Activated T-cell treated with anti-CD3 and anti-CD28 coated beads, Interleukin-2, amount 50 U/mL, for 48 hours (primary cell): ENCODE results near the gene OST4.
"Not testable (repeated sequence)": the region's sequence is repeated elsewhere in the genome, so short reads cannot be mapped to it uniquely, and the experiment has no call there.

Source experiments
- DNase-seq, 2 experiments: peaks; one replicate each; pipeline ENCODE4 v3.0.0-alpha.2; 2020

The OST4 gene

DNA sequence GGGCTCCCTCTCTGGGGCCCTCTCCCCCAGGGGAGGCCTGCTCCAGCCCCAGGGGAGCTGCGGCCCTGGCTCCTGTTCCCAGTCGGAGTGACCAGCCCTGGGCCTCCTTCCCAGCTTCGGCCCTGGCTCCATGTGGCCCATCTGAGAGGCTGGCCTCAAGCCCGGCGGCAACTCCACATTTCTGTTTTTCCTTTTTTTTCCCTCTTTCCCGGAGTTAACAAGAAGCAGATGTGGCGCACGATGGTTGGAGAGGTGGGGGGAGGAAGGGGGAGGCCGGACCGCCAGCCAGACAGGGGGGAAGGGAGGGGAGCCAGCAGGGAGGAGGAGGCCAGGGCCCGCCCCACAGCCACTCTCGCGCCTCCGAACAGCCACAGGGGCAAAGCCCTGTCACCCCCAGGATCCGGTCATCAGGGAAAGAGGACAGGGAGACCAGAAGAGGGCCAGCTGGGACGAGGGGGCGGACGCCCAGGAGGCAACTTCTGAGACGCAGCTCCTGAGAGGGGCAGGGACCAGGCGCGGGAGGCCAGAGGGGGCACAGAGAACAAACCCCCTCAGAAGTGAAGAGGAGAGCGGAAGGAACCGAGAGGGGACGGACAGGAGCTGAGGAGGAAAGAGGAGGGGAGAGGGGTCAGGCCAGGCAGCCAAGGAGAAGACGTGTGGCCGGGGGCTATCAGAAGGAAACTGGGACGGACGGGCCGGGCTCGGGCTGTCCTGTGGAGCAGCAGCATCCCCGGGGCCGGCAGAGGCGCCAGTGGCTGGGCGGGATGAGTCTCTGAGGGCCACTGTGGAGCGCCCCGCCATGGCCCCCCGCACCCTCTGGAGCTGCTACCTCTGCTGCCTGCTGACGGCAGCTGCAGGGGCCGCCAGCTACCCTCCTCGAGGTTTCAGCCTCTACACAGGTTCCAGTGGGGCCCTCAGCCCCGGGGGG lies 7.1 kb upstream of the OST4 start, which contains the start of gene EMILIN1:
Gene EMILIN1 (plus strand): TSS at position 349 of the 928 bp plus-strand sequence. CDS start 451 bp downstream, at position 800.
- DNase-seq = no peak

DNA sequence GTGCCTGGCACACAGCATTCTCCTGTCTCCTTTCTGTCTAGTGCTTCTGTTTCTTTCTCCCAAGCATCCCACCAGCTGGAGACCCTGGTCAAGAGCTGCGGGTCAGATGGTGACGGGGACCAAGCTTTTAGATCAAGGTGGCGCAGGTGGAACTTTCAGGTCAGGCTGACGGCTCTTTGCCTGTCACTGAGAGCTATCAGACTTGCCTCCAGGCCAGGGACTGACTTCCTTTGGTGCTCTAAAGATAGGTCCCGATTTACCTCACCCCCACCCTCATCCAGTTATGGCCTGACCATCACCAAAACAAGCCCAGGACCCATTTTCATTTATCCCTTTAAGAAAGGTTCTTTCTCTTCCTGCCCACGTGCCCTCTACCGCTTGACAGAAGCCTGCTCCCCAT lies 5.8 kb upstream of the OST4 start:
- DNase-seq = no peak

DNA sequence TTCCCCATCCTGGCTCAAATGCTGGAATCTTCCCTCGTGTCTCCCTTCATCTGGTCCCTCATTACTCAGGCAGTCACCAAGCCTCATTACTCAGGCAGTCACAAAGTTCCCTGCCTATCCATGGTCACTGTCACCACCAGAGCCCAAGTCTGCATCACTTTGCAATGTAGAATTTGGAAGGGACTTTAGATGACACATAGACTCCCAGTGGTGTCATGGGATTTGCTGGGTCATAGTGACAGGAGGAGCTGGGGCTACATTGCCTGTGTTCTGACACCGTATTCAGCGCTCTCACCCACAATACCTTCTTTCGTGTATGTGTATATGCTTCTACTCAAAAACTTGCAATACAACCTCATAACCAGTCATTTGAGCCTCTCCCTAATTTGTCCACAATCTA lies 4.9 kb upstream of the OST4 start:
- no peak for DNase-seq

DNA sequence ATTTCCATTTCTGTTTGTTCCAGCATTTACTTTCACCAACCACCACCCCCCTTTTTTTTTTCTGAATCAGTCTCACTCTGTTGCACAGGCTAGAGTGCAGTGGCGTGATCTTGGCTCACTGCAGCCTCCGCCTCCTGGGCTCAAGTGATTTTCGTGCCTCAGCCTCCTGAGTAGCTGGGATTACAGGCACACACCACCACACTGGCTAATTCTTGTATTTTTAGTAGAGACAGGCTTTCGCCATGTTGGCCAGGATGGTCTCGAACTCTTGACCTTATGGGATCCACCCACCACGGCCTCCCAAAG lies 4.1 kb upstream of the OST4 start:
- DNase-seq = not testable (repeated sequence)

DNA sequence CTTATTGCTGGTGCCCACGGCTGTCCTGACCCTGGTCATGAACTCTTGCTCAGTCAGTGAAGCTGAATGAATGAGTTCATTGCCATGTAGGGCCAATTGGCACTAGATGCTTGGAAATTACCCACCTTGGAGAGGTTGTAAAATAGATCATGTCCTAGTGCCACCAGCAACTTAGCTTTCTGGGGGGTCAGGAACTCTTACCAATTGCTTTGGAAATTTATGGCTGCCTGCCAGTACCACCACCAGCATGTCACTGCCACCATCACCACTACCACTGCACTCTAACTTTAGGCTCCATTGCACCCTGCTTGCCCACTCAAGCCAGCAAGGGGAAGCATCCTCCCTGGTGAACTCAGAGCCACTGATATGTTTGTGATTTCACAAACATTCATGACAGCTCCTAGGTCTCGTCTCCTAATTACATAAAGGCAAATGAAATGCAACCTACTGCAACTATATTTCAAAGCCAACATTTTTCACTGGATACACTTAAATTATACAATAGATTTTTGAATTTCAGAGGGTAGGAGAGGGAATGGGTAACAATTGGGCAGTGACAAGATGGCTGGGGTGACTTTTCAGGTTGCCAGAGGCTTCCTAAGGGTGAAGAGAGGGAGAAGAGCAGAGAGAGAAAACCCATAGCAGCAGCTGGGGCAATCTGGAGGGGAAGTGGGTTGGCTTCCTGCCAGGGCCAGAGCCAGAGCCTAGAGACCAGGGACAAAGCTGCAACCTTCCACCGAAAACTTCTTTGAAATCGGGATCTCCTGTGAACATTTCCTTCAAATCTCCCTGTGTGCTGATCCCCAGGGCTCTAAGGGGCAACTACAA lies 3.5 kb upstream of the OST4 start:
- DNase-seq = peak; percentile 45 to 47

DNA sequence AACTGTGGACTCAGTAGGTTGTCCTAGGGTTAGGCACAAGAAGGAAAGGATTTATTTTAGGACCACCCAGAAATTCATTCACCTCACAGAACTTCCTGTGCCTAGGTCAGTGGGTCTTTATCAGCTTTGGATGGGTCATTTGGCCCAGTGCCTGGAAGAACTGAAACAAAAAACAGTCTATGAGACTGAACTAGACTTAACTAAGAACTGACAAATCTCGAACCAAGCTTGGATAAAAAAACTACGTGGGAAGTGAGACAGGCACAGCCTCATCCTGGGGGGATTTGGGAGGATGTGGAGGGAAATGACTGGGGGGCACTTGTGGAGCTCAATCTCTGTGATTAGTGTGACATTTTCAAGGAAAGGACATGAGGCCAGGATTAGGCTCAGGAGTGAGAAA lies 2.3 kb upstream of the OST4 start:
- DNase-seq = no peak

DNA sequence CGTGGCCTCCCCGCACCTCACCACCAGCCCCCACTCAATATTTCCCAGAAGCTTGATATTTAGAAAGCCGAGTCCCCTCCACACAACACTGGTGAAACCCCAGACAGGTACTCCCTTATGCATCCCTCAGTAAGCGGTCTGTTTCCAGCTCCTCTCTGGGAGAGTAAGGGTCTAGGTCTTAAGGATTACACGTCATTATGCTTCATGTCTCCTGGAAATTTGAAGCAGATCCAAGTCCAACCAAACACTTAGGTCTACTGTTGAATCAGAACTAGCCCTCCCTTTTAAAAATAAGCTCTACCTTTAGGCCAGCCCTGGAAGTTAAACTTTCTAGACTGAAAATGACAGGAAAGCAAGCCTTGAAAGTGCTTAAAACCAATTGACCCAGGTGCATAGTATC lies 1.5 kb upstream of the OST4 start:
- DNase-seq = no peak

DNA sequence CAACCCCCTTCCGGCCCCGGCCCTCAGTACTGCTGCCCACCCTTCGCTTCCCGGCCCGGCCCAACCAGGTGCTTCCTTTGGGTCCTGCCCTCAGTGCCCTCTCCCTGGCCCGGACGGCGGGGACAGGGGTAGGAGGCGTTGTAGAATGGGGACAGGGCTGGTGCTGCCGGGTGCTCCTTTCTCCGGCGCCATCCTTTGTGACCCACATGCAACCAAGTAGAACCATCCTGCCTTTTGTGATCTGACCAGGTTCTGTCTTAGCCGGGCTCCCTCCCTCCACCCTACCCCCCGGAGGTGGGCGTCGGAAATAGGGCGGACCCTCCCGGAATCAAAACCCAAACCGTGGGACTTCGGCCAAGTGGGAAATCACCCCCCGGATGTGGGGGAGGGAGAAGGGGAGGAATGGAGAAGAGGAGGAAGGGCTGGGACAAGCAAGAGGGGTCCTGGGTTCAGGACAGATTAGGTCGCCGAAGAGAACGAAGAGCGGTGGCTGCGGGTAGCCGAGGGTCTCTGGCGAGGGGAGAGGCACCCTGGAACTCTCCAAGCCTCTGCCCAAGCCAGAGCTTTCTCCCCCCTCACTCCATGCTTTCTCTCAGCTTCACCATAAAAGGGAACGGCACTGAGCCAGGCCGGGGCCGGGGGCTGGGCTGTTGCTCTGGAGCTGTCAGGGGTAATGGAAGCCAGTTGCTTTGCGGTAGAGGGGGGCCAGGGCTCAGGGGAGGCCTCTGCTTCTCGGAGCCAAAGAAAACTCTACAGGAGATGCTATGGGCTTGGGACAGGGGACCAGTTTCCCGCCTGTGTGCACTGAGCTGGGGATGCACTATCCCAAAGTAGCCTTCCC lies 756 bp upstream of the OST4 start:
- DNase-seq = peak; percentile 69 to 70

DNA sequence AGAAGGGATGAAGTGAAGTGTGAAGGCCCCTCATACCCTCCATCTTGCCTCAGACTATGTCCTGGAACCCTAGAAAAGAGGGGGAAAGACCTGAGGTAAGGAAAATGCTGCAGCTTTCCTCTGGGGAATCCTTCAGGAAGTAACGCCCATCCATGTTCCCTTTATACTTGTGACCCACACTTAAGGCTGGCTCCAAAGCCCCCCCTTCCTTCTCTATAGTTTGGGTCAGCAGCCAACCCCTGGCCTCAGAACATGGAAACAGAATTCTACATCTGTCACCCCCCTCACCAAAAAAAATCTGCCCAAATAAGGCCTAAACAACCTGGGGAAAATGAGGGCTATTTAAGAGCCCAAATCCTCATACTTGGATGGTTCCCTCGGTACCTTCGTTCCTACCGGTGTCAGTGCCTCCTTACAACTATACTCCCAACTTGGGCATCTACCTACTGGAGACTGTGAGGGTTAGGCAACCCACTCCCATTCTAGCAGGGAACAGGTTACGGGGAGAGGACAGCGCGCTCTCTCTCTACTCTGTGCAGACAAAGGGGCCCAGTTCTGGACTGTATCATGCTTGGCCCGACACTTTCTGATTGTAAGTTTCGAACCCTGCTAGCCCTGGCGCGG lies 689 bp downstream of the OST4 start:
- no peak for DNase-seq

DNA sequence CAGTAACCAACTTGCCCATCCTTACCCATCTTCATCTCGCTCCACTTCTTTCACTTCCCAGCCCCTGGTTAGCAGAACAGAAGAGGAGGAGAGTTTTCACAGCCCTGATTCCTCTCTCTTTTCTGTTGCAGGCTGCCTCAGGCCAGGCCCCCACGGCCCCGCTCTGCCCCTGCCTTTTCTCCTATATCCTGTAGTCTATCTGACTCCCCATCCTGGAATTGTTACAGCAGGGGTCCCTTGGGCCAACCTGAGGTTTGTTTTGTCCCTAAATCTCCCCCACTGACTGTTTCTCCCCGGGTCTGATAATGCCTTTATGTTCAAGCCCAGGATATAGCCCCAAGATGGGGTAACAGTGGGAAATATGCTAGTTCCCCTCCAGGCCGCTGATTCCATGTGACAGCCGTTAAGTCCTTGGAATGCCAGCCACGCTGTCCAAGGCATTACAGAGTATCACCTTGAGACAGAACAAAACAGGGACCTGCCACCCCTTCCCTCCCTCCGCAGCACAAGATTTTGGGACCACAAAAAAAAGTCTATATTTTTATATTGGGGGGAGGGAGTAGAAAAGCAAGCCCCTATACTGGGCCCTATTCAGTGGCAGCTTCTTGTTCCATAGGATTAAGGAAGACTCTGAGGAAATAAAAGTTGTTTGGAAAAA lies 1.4 kb downstream of the OST4 start:
- no peak for DNase-seq

DNA sequence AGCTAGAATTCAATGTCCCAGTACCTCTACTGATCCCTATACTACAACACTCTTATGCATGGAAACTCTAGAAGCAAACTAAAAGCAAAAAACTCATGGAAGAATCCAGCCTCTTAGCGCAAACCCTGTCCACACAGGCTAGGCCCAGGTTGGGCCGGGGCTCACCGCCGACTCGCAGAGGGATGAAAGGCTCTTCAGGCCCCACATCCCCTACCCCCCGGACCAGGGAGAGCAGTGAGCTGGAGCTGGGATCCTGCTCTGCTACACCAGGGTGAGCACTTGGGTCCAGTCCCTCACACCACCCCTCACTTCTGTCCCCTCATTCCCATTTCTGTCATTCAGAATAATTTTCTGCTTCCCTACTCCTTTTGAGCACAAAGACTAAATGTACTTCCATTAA lies 2.0 kb downstream of the OST4 start:
- DNase-seq = no peak

DNA sequence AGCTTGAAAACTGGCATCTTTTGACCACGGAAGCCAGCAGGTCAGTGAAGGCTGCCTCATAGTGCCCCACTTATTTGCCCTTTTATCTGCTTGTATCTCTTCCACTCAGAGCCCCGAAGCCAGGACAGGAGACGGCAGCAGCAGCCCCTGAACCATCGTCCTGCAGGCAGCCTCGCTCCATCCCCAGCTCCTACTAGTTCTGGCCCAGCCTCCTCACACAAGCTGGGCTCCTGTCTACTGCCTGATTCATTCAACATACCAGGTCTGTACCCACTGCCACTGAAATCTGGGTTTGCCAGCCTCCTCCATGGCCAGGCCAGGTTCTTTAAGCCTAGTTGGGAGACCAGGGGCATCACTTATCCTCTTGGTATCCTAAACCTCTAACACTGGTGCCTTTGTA lies 4.1 kb downstream of the OST4 start:
- no peak for DNase-seq

DNA sequence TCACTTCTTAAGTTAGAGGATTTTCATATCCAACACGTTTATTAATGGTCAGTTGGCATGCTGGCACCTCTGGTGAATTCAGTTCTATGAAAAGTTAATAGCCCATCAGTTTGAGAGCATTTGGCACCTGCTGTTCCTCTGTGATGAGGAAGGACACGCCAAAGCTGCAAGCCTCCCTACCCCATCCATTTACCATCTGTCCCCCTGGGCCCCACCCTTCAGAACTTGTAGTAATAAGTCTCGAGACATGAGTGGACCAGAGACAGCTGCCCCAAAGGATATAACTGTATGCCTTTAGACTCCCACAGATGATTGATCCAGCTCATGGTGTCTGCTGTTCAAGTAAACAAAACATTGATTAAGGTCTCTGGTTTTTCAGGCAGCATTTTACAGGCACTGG lies 6.3 kb downstream of the OST4 start:
- DNase-seq = no peak

DNA sequence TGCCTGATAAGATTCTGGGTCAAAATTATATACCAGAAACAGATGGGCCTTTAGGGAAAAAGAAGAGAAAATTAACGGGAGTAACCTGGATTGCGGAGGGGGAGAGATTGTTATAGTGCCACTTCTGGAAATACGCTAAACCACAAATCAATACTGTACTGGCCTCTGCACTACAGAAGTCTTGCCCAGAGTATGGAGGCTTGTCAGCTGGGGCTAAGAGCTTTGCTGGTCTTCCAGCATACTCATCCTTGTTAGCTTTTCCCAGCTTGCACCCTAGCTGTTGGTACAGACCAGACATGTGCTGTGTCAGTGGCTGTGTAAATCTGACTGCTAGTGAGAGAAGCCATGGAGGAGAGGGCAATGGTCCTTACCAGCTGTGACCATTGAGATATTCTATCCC lies 11.1 kb downstream of the OST4 start:
- DNase-seq = no peak

DNA sequence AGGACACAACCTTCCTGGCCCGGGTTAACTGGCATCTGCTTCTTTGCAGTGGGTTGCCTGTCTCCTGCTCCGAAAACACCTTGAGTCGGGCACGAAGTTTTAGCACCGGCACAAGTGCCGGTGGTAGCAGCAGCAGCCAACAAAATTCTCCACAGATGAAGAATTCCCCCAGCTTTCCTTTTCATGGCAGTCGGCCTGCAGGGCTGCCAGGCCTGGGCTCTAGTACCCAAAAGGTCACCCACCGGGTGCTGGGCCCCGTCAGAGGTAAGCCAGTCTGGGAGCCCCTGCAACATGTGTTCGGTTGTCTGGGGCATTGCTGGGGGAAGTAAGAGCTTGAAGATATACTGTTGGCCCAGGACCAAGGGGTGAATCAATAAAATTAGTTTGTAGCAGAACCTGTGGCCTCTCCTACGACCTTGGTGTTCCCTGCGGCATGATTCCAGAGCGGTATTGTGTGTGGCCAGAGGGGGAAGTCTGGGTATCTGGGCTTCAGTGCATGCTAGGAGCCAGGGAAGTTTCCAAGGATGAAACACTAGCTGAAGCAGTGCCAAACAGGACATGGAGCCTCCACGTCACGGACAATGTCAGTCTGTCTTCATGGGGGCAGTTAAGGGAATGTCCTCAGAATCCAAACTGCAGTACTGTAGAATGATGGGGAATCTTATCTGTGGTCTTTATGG lies 12.2 kb downstream of the OST4 start:
- DNase-seq = no peak

DNA sequence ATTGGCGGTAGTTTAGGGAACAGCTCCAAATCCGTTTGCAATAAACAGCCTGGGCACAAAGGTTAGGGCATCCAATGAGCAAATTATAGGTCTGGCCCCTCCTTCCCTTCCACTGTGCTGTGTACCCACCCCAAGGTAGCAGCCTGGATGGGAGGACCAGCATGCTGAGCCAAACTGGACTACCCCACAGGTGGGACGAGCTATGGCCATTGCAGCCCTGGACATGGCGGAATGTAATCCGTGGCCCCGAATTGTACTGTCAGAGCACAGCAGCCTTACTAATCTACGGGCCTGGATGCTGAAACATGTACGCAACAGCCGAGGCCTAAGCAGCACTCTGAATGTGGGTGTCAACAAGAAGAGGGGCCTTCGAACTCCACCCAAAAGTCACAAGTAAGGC lies 13.2 kb downstream of the OST4 start:
- DNase-seq = no peak

DNA sequence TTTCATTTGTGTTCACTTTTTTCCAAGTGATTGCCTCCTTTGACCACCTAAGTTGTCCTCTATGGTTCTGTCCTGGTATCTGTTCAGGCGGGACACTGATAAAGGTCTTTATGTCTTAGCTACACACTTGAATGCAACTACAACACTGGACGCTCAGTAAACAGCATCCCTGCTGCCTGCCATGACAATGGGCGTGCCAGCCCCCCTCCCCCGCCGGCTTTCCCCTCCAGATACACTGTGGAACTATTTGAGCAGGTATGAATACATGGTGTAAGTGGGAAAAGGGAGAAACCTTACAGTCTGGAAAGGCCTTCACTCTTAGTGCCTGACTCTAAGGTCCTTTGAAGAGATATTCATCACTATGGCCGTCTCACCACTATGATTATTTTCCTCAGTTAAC lies 14.3 kb downstream of the OST4 start:
- DNase-seq = no peak

DNA sequence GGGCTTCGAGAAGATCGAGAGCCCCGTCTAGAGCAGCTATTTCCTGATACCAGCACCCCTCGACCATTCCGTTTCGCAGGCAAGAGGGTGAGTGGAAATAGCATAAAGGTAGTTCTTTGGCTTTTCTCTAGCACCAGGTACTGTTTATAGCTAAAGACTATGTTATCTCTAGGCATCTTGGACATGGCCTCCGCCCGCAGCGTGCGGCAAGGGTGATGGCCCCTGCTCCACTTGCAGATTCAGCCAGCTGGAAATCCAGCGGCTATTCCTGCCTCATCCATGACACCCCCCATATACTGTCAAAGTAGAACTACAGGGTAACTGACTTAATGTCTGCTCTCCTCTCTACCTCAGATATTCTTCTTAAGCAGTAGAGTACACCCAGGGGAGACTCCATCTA lies 16.7 kb downstream of the OST4 start:
- DNase-seq = no peak

DNA sequence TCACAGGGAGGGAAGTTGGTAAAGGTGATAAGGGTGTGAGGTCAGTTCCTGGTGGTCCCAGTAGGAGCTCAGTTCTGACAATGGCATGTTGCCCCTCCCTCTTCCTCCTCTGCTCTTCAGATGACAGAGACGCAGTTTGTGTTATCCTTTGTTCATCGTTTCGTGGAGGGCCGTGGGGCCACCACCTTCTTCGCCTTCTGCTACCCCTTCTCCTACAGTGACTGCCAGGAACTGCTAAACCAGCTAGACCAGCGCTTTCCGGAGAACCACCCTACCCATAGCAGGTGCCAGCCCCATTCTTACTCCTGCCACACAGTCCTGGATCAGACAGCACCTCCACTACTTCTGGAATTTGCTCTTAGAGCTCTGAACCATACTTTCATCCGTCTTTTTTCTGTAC lies 17.7 kb downstream of the OST4 start:
- no peak for DNase-seq

DNA sequence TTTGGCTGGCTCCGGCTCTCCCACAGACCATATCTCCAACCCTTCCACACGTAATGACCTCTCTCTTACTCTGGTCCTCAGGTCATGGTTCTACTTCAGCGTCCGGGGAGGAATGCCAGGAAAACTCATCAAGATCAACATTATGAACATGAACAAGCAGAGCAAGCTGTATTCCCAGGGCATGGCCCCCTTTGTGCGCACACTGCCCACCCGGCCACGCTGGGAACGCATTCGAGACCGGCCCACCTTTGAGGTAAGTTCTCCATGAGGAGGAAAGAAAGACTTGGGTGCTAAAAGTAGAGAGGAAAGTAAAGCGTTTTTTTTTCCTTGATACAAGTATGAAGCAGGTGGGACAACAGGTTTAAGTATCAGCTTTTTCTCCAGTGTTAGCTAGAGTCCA lies 18.1 kb downstream of the OST4 start:
- no peak for DNase-seq

DNA sequence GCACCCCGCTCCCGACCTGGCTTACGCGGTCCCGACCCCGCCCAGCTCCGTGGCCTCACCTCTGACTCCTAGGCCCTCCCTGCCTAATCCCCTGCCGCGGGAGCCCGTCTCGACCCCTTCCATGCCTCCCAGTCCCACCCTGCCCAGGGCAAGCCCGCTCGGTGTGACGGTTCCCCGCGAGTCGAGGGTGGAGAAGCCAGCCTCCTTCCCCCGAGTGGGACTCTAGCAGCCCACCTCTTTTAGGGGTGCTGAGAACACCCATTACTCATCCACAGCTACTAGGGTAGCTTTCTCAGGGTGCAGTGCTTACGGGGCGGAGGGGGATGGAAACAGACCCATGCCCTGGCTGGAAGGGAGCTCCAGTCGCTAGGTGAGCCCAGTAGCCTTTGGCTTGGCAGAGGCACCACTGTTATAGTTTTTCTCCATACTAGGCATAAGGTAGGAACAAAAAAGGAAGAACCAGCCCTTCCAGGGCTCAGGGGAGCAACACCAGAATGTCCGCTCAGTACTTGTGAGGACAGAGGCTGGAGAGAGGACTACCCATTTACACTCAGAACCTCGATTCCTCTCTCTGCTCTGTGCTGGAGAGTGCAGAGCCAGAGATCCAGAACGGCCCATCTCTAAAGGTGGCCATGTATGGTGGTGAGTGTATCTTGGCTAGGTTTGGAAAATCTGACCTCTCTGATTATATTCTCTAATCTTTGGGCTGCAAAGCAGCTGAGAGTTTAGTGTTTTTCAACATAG lies 19.4 kb downstream of the OST4 start:
- no peak for DNase-seq
